H1 (cell line): ENCODE measurements around the gene HOOK1. TPM values are rescaled to one million over a fixed set of nuclear protein-coding genes. Genes with fewer than 3 reads are reported as not detected.

ENCODE experiments used
- JUND ChIP-seq: IDR thresholded peaks from 2 replicates; pipeline ENCODE4 v1.6.1; 2011; ENCODE audit warnings: mild to moderate bottlenecking, improper control_type of control experiment, low read length
- KDM1A ChIP-seq: fragments of 200-600, 300-600 bp; sonication (generic); IDR thresholded peaks from 2 replicates; pipeline ENCODE4 v1.7.1; 2016; ENCODE audit warnings: mild to moderate bottlenecking, low read length, borderline replicate concordance
- SIN3A ChIP-seq, 2 experiments: IDR thresholded peaks in 1 of 2; conservative IDR thresholded peaks in 1 of 2; 2 replicates each; pipeline ENCODE4 v1.6.1; 2011 to 2012; ENCODE audit warnings: low read length in 2 of 2, improper control_type of control experiment in 1 of 2, low read depth in 1 of 2, mild to moderate bottlenecking in 1 of 2
- SIX5 ChIP-seq: IDR thresholded peaks from 2 replicates; pipeline ENCODE4 v1.6.1; 2011; ENCODE audit warnings: mild to moderate bottlenecking, low read depth, low read length
- ZNF274 ChIP-seq: IDR thresholded peaks from 2 replicates; pipeline ENCODE4 v1.7.0; 2012; ENCODE audit warnings: low read length, borderline replicate concordance; ENCODE audit errors: extremely low read depth
- polyA plus RNA-seq, 7 experiments: library from polyadenylated mRNA; depleted of rRNA in 3 of 7; stranded (reverse) in 5 of 7; unstranded in 2 of 7; fragments of >200 nt in 5 of 7; fragments of 200-250 nt in 2 of 7; gene quantifications; 1 replicate in 5 of 7; 2 replicates in 1 of 7; 4 replicates in 1 of 7; pipeline versions ENCODE4 v1.2.1 to v1.2.3, GENCODE V29; 2011 to 2013; ENCODE audit warnings: missing spikeins in 2 of 7, mixed read lengths in 2 of 7
- total RNA-seq: library from RNA; stranded (reverse); fragmentation: NEBNext Ultra II Directional; extraction: Animal tissue kit (Norgen Biotek cat#: 25700); gene quantifications from 2 replicates; pipeline ENCODE4 v1.2.1, GENCODE V29; 2021
- TF ChIP-seq, protein P1 (sequence below): fragments of 300-600 bp; sonication (generic); IDR thresholded peaks from 2 replicates; pipeline ENCODE4 v1.7.1; 2012; ENCODE audit warnings: low read length, moderate library complexity, mild to moderate bottlenecking, inconsistent platforms; ENCODE audit not compliant: insufficient replicate concordance

HOOK1 gene
- total and polyA plus RNA-seq, 2 of the 8 experiments (the other 6 are each of a cell fraction or from before 2014, with no cell fraction given) = 5.6 to 34.5 TPM

DNA sequence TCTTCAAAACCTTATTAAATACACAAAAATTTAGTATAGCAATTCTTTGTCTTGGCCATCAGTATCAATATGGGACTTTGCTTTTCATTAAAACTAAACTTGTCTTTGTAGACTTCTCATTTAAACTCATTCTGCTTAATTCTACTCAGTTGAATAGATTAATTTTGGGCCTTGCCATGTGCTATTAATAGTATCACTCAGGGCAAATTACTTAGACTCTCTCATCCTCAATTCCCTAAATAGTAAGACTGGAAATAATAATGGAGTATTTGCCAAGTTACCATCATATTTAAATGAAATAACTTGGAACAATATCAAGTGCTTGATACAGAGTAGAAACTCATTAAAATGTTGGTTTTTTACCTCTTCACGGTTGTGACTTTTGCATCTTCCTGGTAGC is 13.4 kb downstream of the HOOK1 start (continued):
- TF ChIP-seq KDM1A = no peak
- TF ChIP-seq, protein P1, sequence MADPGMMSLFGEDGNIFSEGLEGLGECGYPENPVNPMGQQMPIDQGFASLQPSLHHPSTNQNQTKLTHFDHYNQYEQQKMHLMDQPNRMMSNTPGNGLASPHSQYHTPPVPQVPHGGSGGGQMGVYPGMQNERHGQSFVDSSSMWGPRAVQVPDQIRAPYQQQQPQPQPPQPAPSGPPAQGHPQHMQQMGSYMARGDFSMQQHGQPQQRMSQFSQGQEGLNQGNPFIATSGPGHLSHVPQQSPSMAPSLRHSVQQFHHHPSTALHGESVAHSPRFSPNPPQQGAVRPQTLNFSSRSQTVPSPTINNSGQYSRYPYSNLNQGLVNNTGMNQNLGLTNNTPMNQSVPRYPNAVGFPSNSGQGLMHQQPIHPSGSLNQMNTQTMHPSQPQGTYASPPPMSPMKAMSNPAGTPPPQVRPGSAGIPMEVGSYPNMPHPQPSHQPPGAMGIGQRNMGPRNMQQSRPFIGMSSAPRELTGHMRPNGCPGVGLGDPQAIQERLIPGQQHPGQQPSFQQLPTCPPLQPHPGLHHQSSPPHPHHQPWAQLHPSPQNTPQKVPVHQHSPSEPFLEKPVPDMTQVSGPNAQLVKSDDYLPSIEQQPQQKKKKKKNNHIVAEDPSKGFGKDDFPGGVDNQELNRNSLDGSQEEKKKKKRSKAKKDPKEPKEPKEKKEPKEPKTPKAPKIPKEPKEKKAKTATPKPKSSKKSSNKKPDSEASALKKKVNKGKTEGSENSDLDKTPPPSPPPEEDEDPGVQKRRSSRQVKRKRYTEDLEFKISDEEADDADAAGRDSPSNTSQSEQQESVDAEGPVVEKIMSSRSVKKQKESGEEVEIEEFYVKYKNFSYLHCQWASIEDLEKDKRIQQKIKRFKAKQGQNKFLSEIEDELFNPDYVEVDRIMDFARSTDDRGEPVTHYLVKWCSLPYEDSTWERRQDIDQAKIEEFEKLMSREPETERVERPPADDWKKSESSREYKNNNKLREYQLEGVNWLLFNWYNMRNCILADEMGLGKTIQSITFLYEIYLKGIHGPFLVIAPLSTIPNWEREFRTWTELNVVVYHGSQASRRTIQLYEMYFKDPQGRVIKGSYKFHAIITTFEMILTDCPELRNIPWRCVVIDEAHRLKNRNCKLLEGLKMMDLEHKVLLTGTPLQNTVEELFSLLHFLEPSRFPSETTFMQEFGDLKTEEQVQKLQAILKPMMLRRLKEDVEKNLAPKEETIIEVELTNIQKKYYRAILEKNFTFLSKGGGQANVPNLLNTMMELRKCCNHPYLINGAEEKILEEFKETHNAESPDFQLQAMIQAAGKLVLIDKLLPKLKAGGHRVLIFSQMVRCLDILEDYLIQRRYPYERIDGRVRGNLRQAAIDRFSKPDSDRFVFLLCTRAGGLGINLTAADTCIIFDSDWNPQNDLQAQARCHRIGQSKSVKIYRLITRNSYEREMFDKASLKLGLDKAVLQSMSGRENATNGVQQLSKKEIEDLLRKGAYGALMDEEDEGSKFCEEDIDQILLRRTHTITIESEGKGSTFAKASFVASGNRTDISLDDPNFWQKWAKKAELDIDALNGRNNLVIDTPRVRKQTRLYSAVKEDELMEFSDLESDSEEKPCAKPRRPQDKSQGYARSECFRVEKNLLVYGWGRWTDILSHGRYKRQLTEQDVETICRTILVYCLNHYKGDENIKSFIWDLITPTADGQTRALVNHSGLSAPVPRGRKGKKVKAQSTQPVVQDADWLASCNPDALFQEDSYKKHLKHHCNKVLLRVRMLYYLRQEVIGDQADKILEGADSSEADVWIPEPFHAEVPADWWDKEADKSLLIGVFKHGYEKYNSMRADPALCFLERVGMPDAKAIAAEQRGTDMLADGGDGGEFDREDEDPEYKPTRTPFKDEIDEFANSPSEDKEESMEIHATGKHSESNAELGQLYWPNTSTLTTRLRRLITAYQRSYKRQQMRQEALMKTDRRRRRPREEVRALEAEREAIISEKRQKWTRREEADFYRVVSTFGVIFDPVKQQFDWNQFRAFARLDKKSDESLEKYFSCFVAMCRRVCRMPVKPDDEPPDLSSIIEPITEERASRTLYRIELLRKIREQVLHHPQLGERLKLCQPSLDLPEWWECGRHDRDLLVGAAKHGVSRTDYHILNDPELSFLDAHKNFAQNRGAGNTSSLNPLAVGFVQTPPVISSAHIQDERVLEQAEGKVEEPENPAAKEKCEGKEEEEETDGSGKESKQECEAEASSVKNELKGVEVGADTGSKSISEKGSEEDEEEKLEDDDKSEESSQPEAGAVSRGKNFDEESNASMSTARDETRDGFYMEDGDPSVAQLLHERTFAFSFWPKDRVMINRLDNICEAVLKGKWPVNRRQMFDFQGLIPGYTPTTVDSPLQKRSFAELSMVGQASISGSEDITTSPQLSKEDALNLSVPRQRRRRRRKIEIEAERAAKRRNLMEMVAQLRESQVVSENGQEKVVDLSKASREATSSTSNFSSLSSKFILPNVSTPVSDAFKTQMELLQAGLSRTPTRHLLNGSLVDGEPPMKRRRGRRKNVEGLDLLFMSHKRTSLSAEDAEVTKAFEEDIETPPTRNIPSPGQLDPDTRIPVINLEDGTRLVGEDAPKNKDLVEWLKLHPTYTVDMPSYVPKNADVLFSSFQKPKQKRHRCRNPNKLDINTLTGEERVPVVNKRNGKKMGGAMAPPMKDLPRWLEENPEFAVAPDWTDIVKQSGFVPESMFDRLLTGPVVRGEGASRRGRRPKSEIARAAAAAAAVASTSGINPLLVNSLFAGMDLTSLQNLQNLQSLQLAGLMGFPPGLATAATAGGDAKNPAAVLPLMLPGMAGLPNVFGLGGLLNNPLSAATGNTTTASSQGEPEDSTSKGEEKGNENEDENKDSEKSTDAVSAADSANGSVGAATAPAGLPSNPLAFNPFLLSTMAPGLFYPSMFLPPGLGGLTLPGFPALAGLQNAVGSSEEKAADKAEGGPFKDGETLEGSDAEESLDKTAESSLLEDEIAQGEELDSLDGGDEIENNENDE = no peak
- TF ChIP-seq JUND = no peak
- no peak for TF ChIP-seq SIN3A (conservative IDR thresholded peaks at IDR 0.05 in 1 of 2, IDR thresholded peaks at IDR 0.05 in 1 of 2; ENCODE audit: low read depth in 1 of 2, low read length in 2 of 2)
- no peak for TF ChIP-seq ZNF274
- TF ChIP-seq SIX5 = no peak
